GM12878 (cell line): Measurements from ENCODE around the gene TMEM33. TPM values are rescaled to one million over a fixed set of nuclear protein-coding genes. Genes with fewer than 3 reads are reported as not detected.

Experiments
- ATAC-seq: fragments of 200-7000 bp; cut with Tn5 transposase; 3 replicates; pipeline ENCODE4 v1.9.1; 2020; ENCODE audit warnings: mild to moderate bottlenecking, moderate library complexity
- BruUV-seq: library from RNA; stranded (reverse); fragments of 400-500 nt; replicated peaks from 2 replicates; lab custom pipeline; 2021; lab: Mats Ljungman, UMichigan
- CTCF ChIA-PET: fragments of 300-600 bp; sonication (Branson Sonifier 250); formaldehyde crosslinking; extraction: SDS; loops from one replicate; lab custom pipeline; 2021; ENCODE audit warnings: inconsistent platforms; lab: Yijun Ruan, JAX
- POLR2A ChIA-PET: fragments of 350-600 bp; formaldehyde crosslinking; extraction: SDS; loops from one replicate; lab custom pipeline; 2021; ENCODE audit warnings: inconsistent platforms; lab: Charles Lee
- RAD21 ChIA-PET: fragments of 300-600 bp; sonication (Branson Sonifier 250); formaldehyde crosslinking; loops from one replicate; lab custom pipeline; 2023; ENCODE audit warnings: antibody characterized with exemption; ENCODE audit not compliant: unreplicated experiment; lab: Charles Lee
- SMC1A ChIA-PET: fragments of 300-600 bp; sonication (Branson Sonifier 250); formaldehyde crosslinking; loops from one replicate; lab custom pipeline; 2023; ENCODE audit not compliant: unreplicated experiment, uncharacterized antibody; lab: Charles Lee
- DNase-seq: peaks from one replicate; pipeline ENCODE4 v3.0.0-alpha.2; 2011; ENCODE audit warnings: low read depth, low spot score
- FAIRE-seq: peaks from 3 replicates; lab custom pipeline; 2011; peaks lifted over from hg19 to GRCh38; lab: Jason Lieb, UNC
- H2AFZ ChIP-seq: 2 replicates; pipeline ENCODE4 v1.6.0; 2011; ENCODE audit warnings: low read depth, low read length, control low read depth; ENCODE audit not compliant: control insufficient read depth
- H3K27ac ChIP-seq: 2 replicates; pipeline ENCODE4 v1.5.1; 2011; ENCODE audit warnings: control low read depth; ENCODE audit not compliant: control insufficient read depth, insufficient read depth
- H3K27me3 ChIP-seq, 2 experiments: replicated peaks in 1 of 2; 2 replicates each; pipeline versions ENCODE4 v1.6.0 to v1.6.1; 2011; ENCODE audit warnings: low read length in 1 of 2; ENCODE audit not compliant: control insufficient read depth in 2 of 2, insufficient read depth in 2 of 2
- H3K36me3 ChIP-seq, 2 experiments: 2 replicates each; pipeline ENCODE4 v1.5.1; 2011; ENCODE audit warnings: low read length in 1 of 2; ENCODE audit not compliant: control insufficient read depth in 2 of 2, insufficient read depth in 2 of 2
- H3K4me1 ChIP-seq: 2 replicates; pipeline ENCODE4 v1.6.1; 2011; ENCODE audit warnings: mild to moderate bottlenecking, low read length, moderate library complexity, mixed read lengths; ENCODE audit not compliant: control insufficient read depth, insufficient read depth
- H3K4me2 ChIP-seq: 2 replicates; pipeline ENCODE4 v1.6.0; 2011; ENCODE audit warnings: control low read depth; ENCODE audit not compliant: control insufficient read depth, insufficient read depth
- H3K4me3 ChIP-seq: fragments of 200-600 bp; sonication (generic); 2 replicates; pipeline ENCODE4 v1.5.1; 2016
- H3K79me2 ChIP-seq: 2 replicates; pipeline ENCODE4 v1.6.0; 2011; ENCODE audit warnings: low read length; ENCODE audit not compliant: control insufficient read depth, insufficient read depth
- H3K9ac ChIP-seq: 2 replicates; pipeline ENCODE4 v1.8.0; 2011; ENCODE audit warnings: low read length, control low read depth, mixed read lengths; ENCODE audit not compliant: control insufficient read depth, insufficient read depth
- H3K9me3 ChIP-seq: replicated peaks from 3 replicates; pipeline ENCODE4 v1.5.1; 2011; ENCODE audit warnings: mild to moderate bottlenecking, low read length; ENCODE audit not compliant: control insufficient read depth, insufficient read depth
- H4K20me1 ChIP-seq: 2 replicates; pipeline ENCODE4 v1.6.0; 2011; ENCODE audit not compliant: control insufficient read depth, insufficient read depth
- BHLHE40 ChIP-seq, 2 experiments: fragments of 450-650 bp in 1 of 2; IDR thresholded peaks; 2 replicates each; pipeline ENCODE4 v1.6.1; 2011 to 2017; ENCODE audit warnings: low read depth in 2 of 2, borderline replicate concordance in 1 of 2, improper control_type of control experiment in 1 of 2, low read length in 1 of 2, mild to moderate bottlenecking in 1 of 2
- CBX3 ChIP-seq: fragments of 200-600 bp; sonication (generic); IDR thresholded peaks from 2 replicates; pipeline ENCODE4 v1.6.1; 2016; ENCODE audit warnings: low read depth, borderline replicate concordance
- MEF2B ChIP-seq: fragments of 450-650 bp; IDR thresholded peaks from 2 replicates; pipeline ENCODE4 v1.6.1; 2018; ENCODE audit warnings: mild to moderate bottlenecking, moderate library complexity; ENCODE audit not compliant: partially characterized antibody, poor library complexity, severe bottlenecking
- MTA2 ChIP-seq: fragments of 450-650 bp; IDR thresholded peaks from 2 replicates; pipeline ENCODE4 v1.6.1; 2016; ENCODE audit warnings: low read depth, mild to moderate bottlenecking, moderate library complexity
- NFIC ChIP-seq: IDR thresholded peaks from 2 replicates; pipeline ENCODE4 v1.6.1; 2012; ENCODE audit warnings: low read depth, mild to moderate bottlenecking, inconsistent platforms, low read length, moderate library complexity
- PAX5 ChIP-seq: IDR thresholded peaks from 2 replicates; pipeline ENCODE4 v1.6.1; 2011; ENCODE audit warnings: low read depth, low read length, borderline replicate concordance
- POLR2AphosphoS5 ChIP-seq: IDR thresholded peaks from 2 replicates; pipeline ENCODE4 v1.6.1; 2011; ENCODE audit warnings: mild to moderate bottlenecking, low read length, inconsistent platforms
- SIX5 ChIP-seq: IDR thresholded peaks from 2 replicates; pipeline ENCODE4 v1.6.1; 2011; ENCODE audit warnings: mild to moderate bottlenecking, low read depth, low read length, moderate library complexity; ENCODE audit not compliant: severe bottlenecking
- STAT3 ChIP-seq: IDR thresholded peaks from 2 replicates; pipeline ENCODE4 v1.6.1; 2011; ENCODE audit warnings: low read depth, low read length, improper control_type of control experiment
- TAF1 ChIP-seq: IDR thresholded peaks from 2 replicates; pipeline ENCODE4 v1.6.1; 2011; ENCODE audit warnings: mild to moderate bottlenecking, low read depth, low read length, borderline replicate concordance
- ZNF274 ChIP-seq: IDR thresholded peaks from one replicate; pipeline ENCODE4 v1.8.0; 2011; ENCODE audit not compliant: insufficient read length, insufficient read depth
- WGBS: methylation state at CpG from one replicate; pipeline ENCODE4 v1.1.6; 2016; ENCODE audit warnings: low lambda C conversion rate; ENCODE audit not compliant: insufficient replicate concordance, insufficient coverage; ENCODE audit errors: missing lambda C conversion rate; 5-methylcytosine and 5-hydroxymethylcytosine counted together
- in situ Hi-C: fragments of 300-500 bp; cut with MboI; formaldehyde crosslinking; loops from 9 replicates; pipeline ENCODE4 v1.14.3; 2018; ENCODE audit warnings: mixed read lengths
- intact Hi-C: fragments of 100-400 bp; cut with micrococcal nuclease; formaldehyde crosslinking; loops from one replicate; pipeline ENCODE4 v1.14.2; 2022; ENCODE audit not compliant: unreplicated experiment
- polyA plus RNA-seq, 11 experiments: library from polyadenylated mRNA; depleted of rRNA in 4 of 11; unstranded in 6 of 11; stranded (reverse) in 5 of 11; fragments of >200 nt; fragmentation: Nextera tagmentation in 4 of 11; fragmentation: Illumina TruSeq in 1 of 11; extraction: Ambion mirVana in 4 of 11; extraction: Trizol in 1 of 11; gene quantifications; 1 replicate in 1 of 11; 2 replicates in 10 of 11; pipeline versions ENCODE4 v1.2.1 to v1.2.3, GENCODE V29; 2011 to 2016; ENCODE audit warnings: inconsistent platforms in 2 of 11, missing spikeins in 2 of 11, low read depth in 1 of 11
- total RNA-seq, 4 experiments: library from RNA; depleted of rRNA in 3 of 4; stranded (reverse); fragments of >200 nt in 3 of 4; fragmentation: Illumina TruSeq in 1 of 4; extraction: Trizol in 1 of 4; gene quantifications; 2 replicates each; pipeline versions ENCODE4 v1.2.1 to v1.2.3, GENCODE V29; 2013 to 2021
- TF ChIP-seq, protein P1 (sequence below): fragments of 450-650 bp; IDR thresholded peaks from 2 replicates; pipeline ENCODE4 v1.6.1; 2017; ENCODE audit warnings: borderline replicate concordance

The TMEM33 gene
- total and polyA plus RNA-seq, 10 of the 15 experiments (the other 5 are each of a cell fraction or from before 2014, with no cell fraction given): 7.9 to 60.2 (median 33.4) TPM

DNA sequence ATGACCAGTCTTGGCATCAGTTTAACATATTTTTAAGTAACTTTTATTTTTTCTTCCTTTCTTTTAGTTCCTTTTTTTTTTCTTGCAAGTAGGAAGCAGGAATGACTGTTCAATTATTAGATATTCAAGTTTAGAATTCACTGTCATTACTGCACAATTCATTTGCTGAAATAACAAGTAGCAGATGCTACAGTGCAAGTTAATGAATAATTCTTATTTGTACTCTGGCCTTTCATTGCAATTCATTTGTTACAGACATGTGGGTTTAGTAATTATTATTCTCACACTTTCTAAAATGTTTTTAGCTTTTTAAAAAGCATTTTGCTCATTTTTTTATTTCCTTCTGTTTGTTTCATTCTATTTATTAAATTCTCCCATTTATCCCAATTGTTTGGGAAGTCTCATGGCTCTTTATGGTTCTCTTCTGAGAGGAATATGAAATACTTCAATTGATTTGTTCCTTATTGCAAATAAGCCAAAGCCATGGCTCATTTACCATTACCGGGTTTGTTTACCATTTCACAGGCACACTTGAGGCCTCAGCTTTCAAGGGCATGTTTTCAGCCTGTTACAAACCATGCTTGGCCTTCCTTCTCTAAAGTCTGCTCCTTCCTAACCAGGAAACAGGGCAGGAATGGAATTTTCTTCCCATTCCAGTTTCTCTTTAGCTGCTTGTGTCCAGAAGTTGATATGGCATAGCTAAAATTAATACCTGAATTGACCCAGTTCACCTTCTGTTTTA lies 41.7 kb downstream of the TMEM33 start (continued):
- TF ChIP-seq TAF1: no peak
- TF ChIP-seq MEF2B: no peak
- no peak for TF ChIP-seq CBX3

DNA sequence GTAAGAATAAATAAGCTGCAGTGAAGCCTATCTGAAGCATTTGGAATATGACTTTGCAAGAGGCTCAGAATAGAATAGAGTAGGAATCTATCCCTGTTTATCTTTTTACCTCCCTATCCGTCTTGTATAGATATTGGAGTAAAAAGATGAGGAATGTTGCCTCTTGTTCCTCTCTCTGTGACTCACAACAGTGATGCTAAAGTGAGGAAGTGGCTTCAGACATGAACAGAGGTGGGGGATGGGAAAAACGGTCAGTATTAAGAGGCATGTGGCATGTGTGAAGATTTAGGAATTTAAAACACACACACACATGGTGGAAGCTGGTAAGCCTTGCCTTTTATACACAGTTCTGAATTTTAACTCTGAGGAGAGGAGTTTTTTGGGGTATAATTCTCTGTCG lies 42.5 kb downstream of the TMEM33 start:
- ATAC-seq (no peak), DNase-seq (no peak), FAIRE-seq (no peak)
- Histone ChIP-seq H3K79me2 (no peaks in the 10 kb centered on the region), H3K36me3 (no peaks in the 10 kb centered on the region), H4K20me1 (no peaks in the 10 kb centered on the region), H2AFZ (no peak overlapping the region), H3K4me1 (no peaks in the 10 kb centered on the region), H3K4me2 (no peak overlapping the region), H3K27me3 (no peaks in the 10 kb centered on the region), H3K27ac (no peak overlapping the region), H3K9me3 (no peaks in the 10 kb centered on the region; the same call in 2 of the 3 replicates), H3K9ac (no peak overlapping the region), H3K4me3 (no peak overlapping the region)
- ChIA-PET CTCF (interaction anchor here (1.2 kb wide), 1 partner anchor 14 kb away, joined by 3 read pairs; no protein-coding TSS in a partner anchor), SMC1A (interaction anchor here (0.6 kb wide), 1 partner anchor 189 kb away, joined by 4 read pairs; no protein-coding TSS in a partner anchor), POLR2A (no interaction called here), RAD21 (no interaction called here)
- TF ChIP-seq, protein P1, sequence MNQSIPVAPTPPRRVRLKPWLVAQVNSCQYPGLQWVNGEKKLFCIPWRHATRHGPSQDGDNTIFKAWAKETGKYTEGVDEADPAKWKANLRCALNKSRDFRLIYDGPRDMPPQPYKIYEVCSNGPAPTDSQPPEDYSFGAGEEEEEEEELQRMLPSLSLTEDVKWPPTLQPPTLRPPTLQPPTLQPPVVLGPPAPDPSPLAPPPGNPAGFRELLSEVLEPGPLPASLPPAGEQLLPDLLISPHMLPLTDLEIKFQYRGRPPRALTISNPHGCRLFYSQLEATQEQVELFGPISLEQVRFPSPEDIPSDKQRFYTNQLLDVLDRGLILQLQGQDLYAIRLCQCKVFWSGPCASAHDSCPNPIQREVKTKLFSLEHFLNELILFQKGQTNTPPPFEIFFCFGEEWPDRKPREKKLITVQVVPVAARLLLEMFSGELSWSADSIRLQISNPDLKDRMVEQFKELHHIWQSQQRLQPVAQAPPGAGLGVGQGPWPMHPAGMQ: no peak
- no peak for TF ChIP-seq SIX5
- no peak for TF ChIP-seq NFIC
- no peak for TF ChIP-seq BHLHE40 (IDR thresholded peaks at IDR 0.05; ENCODE audit: borderline replicate concordance in 1 of 2, low read depth in 2 of 2, low read length in 1 of 2)
- no peak for TF ChIP-seq ZNF274
- TF ChIP-seq PAX5: no peak
- TF ChIP-seq STAT3: no peak
- no peak for TF ChIP-seq POLR2AphosphoS5
- no peak for TF ChIP-seq MTA2
- in situ Hi-C loops: no loop called here
- BruUV-seq: no TSS peak
- 32% methylated on average over 3 of the region's 3 CpGs for WGBS
- intact Hi-C loops: no loop called here
